ENCODE measurements around the gene PCDHGA1. TPM values are rescaled to one million over a fixed set of nuclear protein-coding genes. Genes with fewer than 3 reads are reported as not detected.
A peak's percentile ranks its signal among the peaks of the same experiment; 100 is the strongest.

Gene PCDHGA1
- total and polyA plus RNA-seq, 2 experiments from 2014 or later = 0.33 TPM; not detected in 1

GRCh38 chr5:141517880-141518617 is 187.7 kb downstream of the PCDHGA1 start:
- no peak overlapping the region for H3K4me3 ChIP-seq
- TF ChIP-seq CTCF (IDR thresholded peaks at IDR 0.05; ENCODE audit: poor library complexity) (no peak), EZH2 (IDR thresholded peaks at IDR 0.05; ENCODE audit: borderline replicate concordance) (no peak), EZH2phosphoT487 (IDR thresholded peaks at IDR 0.05; ENCODE audit: low read depth, severe bottlenecking, unreplicated experiment) (no peak)
- no peaks in the 10 kb centered on the region for H3K9me2 ChIP-seq (replicated peaks; ENCODE audit: insufficient read depth)
- no peaks in the 10 kb centered on the region for H3K27me3 ChIP-seq
- H3K79me2 ChIP-seq = no peaks in the 10 kb centered on the region
- DNase-seq (ENCODE audit: low spot score) = no peak
- WGBS (ENCODE audit: low lambda C conversion rate, missing lambda C conversion rate) = 65% methylated on average over 11 of the region's 11 CpGs
- no peaks in the 10 kb centered on the region for H3K36me3 ChIP-seq (replicated peaks; ENCODE audit: insufficient read depth, low read depth)
- H3K4me2 ChIP-seq = no peak overlapping the region
- H4K20me1 ChIP-seq (ENCODE audit: insufficient read depth, poor library complexity, severe bottlenecking) = no peaks in the 10 kb centered on the region
- no peak overlapping the region for H2AFZ ChIP-seq
- peak overlapping the region; percentile 48 for H3K27ac ChIP-seq
- H3K9me3 ChIP-seq (ENCODE audit: low read depth) = no peaks in the 10 kb centered on the region
- peaks cover 38% of the 10 kb centered on the region for H3K4me1 ChIP-seq (ENCODE audit: insufficient read depth)

- DNase-seq (ENCODE audit: low spot score) = no peak
- 100% methylated on average over 1 of the region's 1 CpG for WGBS (ENCODE audit: low lambda C conversion rate, missing lambda C conversion rate)
- H3K9me3 ChIP-seq (ENCODE audit: low read depth) = no peaks in the 10 kb centered on the region
- no peaks in the 10 kb centered on the region for H3K36me3 ChIP-seq (replicated peaks; ENCODE audit: insufficient read depth, low read depth)
- no peaks in the 10 kb centered on the region for H3K27me3 ChIP-seq
- no peaks in the 10 kb centered on the region for H4K20me1 ChIP-seq (ENCODE audit: insufficient read depth, poor library complexity, severe bottlenecking)
- peak overlapping the region; percentile 48 for H3K27ac ChIP-seq
- H3K4me2 ChIP-seq = no peak overlapping the region
- no peak overlapping the region for H3K4me3 ChIP-seq
- no peaks in the 10 kb centered on the region for H3K9me2 ChIP-seq (replicated peaks; ENCODE audit: insufficient read depth)
- TF ChIP-seq EZH2 (IDR thresholded peaks at IDR 0.05; ENCODE audit: borderline replicate concordance) (no peak), EZH2phosphoT487 (IDR thresholded peaks at IDR 0.05; ENCODE audit: low read depth, severe bottlenecking, unreplicated experiment) (no peak), CTCF (IDR thresholded peaks at IDR 0.05; ENCODE audit: poor library complexity) (no peak)
- no peak overlapping the region for H2AFZ ChIP-seq
- H3K4me1 ChIP-seq (ENCODE audit: insufficient read depth) = peaks cover 33% of the 10 kb centered on the region
- peaks cover 4% of the 10 kb centered on the region for H3K79me2 ChIP-seq
Measured at GRCh38 chr5:141518618-141519015, 188.3 kb downstream of the PCDHGA1 start.

- TF ChIP-seq CTCF (IDR thresholded peaks at IDR 0.05; ENCODE audit: poor library complexity) (no peak), EZH2phosphoT487 (IDR thresholded peaks at IDR 0.05; ENCODE audit: low read depth, severe bottlenecking, unreplicated experiment) (no peak), EZH2 (IDR thresholded peaks at IDR 0.05; ENCODE audit: borderline replicate concordance) (no peak)
- 88% methylated on average over 3 of the region's 3 CpGs for WGBS (ENCODE audit: low lambda C conversion rate, missing lambda C conversion rate)
- H3K4me1 ChIP-seq (ENCODE audit: insufficient read depth) = peaks cover 31% of the 10 kb centered on the region
Measured at GRCh38 chr5:141519605-141520565, 189.6 kb downstream of the PCDHGA1 start.

More at GRCh38 chr5:141519605-141520565, 189.6 kb downstream of the PCDHGA1 start:
- Histone ChIP-seq H3K9me3 (ENCODE audit: low read depth) (no peaks in the 10 kb centered on the region), H3K79me2 (peaks cover 4% of the 10 kb centered on the region), H3K4me2 (no peak overlapping the region), H2AFZ (no peak overlapping the region), H3K9me2 (replicated peaks; ENCODE audit: insufficient read depth) (no peaks in the 10 kb centered on the region), H3K36me3 (replicated peaks; ENCODE audit: insufficient read depth, low read depth) (no peaks in the 10 kb centered on the region), H3K27ac (peak overlapping the region; percentile 87), H4K20me1 (ENCODE audit: insufficient read depth, poor library complexity, severe bottlenecking) (no peaks in the 10 kb centered on the region), H3K27me3 (no peaks in the 10 kb centered on the region), H3K4me3 (no peak overlapping the region)
- no peak for DNase-seq (ENCODE audit: low spot score)

Measured in hepatocyte (in vitro differentiated cells).